NCI-H2029 treated with DMSO at 0.1 percent for 48 hours (cell line): ENCODE data around the gene NKPD1.

Experiments
- DNase-seq: peaks from one replicate; lab custom pipeline; 2025; lab: John Stamatoyannopoulos, UW

NKPD1 gene

DNA sequence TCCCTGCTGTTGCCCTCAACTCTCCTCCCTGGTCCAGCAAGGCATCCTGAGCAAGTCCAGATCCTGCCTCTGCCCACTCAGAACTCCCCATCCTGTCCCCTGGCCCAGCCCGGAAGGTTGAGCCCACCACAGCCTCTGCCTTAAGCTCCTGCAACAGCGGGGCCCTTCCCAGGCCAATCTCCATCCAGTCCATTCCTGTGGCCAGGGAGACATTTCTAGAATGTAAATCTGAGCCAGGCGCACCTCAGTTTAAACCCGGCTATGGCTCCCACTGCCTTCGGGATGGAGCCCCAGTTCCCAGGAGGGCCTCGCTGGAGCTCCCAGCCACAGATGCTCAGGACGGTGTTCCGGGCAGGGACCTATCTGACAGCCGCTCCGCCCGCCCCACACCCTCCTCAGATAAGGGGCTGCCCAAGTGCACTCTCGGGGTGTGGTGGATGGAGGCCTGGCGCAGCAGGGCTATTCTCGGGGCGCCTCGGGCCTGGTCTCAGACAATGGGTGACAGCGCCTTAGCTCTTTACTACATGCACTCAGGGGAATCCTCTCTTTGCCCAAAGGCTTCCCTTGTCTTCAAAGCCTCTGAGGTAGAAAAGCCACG, 11.9 kb upstream of the NKPD1 start:
- no peak for DNase-seq

DNA sequence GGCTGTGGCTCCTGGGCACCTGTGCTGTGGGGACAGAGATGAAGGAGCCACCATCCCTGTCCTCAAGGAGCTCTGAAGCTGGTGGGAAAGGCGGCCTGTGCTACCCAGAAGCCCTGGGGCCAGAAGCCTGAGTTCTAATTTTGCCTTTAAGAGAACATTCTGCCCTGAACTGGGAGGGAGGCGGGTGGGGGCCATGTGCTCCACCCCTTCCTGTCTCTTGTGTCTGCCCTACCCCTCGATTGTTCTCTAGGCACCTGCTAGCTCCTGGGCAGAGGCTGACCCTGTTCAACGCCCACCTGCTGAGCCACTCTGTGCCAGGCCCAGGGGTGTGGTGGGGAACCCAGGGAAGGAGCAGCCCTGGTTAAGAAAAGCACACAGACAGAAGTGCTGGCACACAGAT, 11.4 kb upstream of the NKPD1 start:
- DNase-seq = no peak

DNA sequence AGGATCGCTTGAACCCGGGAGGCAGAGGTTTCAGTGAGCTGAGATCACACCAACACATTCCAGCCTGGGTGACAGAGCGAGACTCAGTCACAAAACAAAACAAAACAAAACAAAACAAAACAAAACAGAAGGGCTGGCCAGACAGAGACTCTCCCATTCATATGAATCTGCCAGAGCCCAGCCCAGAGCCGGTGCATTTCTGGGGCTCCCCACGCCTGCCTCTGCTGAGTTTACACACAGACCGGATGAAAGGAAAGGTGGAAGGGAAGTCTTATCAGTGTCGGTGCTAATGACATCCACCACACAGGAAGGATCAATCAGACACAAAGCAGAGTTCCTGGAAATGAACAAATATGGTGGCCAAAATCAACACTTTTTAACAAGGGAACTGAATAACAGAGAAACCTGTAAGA, 10.4 kb upstream of the NKPD1 start:
- no peak for DNase-seq

DNA sequence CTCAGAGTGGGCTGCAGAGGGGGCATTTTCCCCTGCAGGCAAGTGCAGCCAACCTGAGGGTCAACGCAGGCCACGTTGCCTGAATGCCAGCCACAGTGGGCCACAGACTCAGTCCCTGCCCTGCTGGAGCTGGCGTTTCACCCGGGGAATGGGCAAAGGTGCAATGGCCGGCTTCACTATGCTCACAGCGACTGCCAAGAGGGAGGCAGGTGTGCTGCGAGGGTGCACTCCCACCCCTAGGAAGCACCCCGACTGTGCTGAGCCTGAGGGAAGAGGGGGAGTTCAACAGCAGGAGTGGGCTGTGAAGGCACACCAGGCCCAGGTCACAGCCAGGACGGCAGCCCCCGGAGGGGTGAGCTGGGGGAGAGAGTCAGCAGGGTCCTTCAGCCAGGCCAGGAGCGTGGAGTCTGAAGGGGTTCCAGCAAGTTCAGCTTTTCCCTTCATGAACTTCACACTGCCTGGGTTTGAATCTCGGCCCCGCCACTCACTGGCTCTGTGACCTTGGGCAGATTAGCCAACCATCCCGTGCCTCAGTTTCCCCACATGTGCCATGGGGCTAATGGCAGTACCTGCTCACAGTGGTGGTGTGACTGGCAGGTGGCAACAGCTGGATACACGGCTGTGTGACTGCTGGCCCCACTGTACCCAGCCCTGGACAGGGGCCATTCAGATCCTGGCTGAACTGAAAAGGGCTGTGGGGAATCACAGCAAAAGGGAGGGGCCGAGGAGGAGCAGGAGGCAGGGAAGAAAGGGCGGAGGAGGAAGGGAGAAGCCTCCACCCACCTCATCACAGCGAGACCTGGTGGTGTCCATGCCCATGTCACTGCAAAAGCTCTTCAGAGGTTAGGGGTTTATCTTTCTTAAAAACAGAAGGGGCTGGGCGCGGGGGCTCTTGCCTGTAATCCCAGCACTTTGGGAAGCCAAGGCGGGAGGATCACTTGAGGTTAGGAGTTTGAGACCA, 9.6 kb upstream of the NKPD1 start:
- DNase-seq = no peak

DNA sequence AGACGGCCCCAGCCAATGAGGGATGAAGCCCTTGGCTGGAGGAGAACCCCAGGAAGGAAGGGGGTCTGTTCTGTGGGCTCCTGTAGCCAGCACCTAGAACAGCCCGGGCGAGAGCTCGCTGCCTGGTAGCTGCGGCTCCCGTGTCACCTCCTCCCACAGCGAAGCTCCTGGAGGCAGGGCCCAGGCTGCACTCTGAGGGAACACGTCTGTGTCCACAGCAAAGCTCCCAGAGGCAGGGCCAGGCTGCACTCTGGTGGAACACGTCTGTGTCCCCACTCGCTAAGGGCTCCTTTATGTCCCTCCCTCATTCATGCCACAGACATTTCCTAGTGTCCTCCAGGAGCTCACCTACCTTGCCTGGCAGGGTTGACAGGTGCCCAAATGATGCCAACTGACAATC, 8.8 kb upstream of the NKPD1 start:
- no peak for DNase-seq

DNA sequence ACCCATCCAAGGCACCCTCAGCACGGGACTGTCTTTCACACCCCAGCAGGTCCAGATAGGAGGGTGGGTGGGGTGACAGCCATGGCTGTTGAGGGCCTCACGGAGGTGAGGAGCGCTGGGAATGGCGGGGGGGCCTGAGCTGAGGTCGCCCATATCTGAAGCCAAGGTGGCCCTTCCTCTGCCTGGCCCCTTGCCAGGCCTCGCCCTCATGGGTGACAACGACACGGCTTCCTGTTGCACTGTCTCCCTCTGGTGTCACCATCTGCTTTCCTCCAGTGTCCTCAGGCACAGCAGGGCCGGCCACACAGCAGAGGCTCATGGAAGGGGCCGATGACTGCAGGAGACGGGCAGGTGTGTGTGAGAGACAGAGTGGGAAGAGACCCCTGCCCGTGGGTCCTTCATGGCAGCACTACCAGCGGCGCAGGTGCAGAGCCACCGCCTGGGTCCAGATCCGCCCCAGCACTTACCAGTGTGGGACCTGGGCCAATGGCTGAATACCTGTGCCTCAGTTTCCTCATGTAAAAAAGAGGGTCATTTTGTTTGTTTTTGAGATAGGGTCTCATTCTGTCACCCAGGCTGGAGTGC, 8.1 kb upstream of the NKPD1 start:
- DNase-seq = peak; percentile 3

DNA sequence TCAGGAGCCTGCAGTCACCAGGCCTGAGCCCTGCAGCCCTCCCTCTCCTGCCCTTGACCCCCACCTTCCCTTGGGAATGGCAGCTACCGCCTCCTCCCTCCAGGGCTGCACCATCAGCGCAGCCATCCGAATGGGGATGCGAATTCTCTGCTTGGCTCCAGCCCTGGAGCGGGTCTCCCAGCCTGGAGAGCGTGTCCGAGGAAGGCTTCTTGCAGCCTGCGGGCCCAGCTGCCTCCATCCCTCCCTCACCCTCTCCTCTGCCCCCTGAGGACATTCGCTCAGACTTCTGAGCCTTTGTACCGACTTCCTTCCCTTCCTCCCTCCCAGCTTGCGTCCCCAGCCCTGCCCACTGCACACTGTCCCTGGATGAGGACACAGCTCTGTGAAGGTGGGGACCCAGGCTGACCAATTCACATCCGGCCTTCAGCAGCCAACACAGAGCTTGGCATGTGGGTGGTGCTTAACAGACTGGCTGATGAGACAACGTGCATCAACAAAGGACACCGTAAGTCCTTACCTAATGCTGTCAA, 6.0 kb upstream of the NKPD1 start:
- no peak for DNase-seq

DNA sequence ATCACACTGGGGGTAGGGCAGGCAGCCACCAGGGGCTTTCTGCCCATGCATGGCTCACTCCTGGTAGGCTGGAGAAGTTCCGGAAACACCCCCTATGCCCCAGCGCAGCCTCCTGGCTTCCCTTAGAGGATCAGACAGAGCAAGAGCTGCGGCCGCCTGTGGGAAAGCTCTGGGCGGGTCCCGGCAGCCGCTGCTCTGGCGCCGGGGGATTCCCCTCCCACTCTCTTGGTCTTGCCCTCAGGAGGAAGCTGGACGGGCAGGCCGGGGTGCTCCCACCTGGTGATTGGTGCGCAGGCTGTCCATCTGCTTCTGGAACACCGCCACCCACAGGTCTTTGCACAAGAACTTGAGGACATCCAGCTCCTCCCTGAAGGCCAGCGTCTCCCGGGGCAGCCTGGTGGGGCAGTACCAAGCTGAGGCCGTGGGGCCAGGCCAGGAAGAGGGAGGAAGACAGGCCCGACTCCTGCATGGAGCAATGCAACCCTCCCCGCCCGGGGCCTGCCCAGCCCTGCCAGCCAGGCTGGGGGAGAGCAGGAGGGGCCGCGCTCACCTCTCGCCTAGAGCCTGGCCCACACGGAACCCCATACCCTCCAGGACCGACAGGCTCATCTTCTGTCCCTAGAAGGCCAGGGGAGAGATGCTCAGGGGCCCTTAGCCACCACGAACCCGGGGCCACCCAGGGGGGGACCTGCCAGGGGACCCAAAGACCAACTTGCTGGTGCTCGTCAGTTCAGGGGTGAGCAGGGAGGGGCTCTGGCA, 4.0 kb upstream of the NKPD1 start:
- DNase-seq = no peak

DNA sequence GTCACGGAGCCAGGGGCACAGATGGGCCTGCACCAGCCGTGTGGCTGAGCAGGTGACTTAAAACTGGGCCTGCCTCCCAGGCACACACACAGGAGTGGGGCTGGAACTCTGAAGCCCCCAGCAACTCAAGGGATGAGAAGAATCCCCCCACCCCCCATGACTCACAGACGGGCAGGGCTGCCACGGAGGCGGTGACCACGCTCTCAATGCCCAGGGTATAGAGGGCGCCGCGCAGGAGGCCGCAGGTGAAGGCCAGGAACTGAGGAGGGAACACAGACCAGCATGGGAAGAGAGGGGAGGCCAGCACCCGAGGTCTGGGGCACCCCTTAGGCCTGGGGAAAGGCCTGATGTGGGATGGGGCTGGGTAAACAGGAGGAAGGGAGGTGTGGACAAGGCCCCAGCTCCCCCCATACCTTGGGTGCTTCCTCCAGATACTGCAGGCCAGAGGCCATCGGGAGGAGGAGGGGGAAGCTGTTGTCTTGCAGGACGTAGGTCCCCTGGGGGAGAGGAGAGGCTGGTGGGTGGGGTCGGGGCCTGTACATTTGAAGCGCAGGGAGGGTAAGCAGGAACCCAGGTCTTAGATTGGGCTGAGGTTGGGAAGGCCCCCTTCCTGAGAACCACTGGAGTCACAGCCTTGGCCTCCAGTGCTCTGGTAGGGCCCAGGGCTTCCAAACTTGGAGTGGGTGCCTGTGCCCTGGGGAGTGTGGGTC, 3.1 kb upstream of the NKPD1 start:
- no peak for DNase-seq

DNA sequence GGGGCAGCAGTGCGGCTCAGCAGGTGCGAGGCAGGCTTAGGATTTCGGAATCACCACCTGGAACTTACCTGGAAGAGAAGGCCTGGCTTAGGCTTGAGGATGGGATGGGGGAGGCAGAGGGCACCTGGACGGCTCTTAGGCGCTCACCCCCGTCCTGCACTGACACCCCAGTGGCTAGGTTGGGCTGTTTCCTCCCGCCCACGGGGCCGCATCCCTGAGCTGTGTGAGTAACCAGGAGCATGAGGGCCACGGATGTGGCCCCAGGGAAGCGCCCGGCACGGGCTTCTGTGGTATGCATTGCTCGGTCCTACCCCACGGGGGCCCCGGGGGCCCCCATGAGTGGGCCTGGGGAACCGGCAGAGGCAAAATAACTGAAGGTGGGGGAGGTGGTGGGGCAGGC, 2.4 kb upstream of the NKPD1 start:
- DNase-seq = no peak

DNA sequence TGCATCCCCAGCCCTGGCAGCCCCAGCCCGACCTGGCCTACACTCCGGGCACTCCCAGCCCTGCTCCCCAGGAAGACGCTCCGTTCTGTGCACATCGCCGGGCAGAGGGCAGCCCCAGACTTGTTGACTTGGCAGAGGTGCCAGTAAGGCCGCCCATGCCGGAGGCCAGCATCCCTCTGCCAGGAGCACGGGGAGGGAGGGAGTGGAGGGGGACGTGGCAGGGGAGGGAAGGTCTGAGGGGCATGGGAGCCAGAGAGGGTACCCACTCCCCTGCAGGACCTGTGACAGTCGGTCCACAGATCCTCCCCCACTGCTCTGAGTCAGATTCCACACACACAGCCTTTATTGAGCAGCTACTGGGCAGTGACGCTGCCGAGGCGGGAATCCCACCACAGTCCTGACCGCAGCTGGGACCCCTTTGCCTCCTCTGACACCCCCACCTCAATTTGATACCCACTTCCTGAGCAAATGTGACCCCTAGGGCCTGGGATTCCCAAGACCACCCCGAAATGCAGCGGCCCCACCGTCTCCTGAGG, 1.9 kb upstream of the NKPD1 start:
- peak; percentile 14 for DNase-seq

DNA sequence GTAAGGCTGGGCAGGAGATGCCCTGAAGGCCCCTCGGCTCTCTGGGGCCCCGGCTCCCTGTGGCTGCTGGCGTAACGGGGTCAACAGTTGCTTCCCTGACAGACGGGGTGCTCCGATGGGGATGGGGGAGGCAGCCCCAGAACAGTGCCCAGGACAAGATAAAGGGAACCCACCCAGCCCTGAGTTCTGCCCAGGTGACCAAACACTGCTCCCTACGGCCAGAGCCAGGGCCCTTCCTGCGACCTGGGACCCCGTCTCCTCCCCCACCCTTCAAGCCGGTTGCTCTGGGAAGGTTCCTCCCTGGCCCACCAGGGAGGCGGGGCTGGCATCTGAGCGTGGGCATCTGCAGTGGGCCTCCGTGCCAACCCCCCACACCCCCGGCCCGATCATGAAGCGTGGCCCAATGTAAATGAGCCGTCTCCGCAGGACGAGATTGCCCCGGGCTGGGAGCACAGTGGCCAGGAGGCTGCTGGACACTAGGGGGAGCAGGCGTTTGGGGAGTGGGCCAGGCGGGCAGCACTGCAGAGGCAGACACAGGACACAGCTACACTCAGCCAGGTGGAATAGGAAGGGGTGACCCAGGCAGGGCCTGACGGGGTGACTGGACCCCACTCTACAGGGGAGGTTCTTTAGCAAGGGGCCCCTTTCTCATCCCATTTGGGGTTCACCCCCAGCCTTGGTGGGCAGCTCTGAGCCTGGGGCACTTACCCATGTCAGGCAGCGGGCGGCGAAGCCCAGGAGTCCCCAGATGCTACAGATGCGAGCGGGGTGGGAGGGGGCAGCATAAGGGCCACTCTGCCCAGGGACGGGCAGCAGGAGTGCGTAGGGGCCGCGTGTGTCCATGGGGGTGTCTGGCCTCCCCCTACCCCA, 1.2 kb upstream of the NKPD1 start:
- DNase-seq = no peak

DNA sequence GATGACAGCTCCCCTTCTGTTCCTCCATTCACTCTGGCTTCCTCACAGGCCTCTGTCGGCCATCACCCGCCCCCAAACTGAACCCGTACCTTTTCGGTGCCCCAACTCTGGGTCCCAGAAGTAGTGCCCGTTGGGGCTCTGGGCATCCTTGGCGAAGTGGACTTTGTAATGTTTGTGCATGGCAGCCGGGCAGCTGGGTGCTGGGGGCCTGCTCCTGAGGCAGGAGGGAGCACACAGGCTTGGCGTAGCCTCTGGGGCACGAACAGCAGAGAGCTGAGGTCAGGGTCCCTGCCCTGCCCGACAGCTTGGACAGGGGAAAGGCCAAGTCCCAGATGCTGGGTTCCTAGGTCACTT, 834 bp downstream of the NKPD1 start:
- no peak for DNase-seq

DNA sequence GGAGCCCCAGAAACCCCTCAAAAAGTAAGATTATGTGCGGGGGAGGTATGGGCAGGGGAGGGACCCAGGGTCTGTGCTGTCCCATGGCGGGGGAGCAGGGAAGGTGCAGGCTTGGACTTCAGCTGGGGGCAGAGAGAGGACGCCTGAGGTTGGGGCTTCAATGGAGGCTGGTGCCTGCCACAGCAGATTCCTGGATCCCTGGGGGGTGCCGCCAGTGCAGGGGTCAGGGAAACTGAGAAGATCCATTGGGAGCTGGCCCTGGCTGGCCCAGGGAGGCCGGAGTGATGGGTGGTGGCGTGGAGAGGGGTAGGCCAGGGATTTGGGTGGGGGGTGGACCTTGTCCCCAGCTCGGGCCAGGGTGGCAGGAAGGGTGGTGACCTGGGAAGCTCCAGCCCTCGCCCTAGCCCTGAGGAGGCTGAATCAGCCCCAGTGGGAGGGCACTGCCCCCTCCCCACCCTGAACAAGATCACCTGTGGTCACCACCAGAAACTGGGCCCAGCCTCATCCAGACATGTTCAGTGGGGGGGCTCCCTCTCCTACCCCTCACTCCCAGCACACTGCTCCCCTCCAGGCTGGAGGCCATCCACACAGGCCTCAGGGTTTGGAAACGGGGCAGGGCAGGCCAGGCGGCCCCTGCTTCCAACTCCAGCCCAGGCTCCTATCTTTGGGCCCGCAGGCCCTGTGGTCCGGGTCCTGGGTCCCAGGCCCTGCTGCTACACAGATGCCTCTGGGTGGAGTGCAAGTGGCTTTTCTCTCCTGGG, 1.4 kb downstream of the NKPD1 start:
- no peak for DNase-seq

DNA sequence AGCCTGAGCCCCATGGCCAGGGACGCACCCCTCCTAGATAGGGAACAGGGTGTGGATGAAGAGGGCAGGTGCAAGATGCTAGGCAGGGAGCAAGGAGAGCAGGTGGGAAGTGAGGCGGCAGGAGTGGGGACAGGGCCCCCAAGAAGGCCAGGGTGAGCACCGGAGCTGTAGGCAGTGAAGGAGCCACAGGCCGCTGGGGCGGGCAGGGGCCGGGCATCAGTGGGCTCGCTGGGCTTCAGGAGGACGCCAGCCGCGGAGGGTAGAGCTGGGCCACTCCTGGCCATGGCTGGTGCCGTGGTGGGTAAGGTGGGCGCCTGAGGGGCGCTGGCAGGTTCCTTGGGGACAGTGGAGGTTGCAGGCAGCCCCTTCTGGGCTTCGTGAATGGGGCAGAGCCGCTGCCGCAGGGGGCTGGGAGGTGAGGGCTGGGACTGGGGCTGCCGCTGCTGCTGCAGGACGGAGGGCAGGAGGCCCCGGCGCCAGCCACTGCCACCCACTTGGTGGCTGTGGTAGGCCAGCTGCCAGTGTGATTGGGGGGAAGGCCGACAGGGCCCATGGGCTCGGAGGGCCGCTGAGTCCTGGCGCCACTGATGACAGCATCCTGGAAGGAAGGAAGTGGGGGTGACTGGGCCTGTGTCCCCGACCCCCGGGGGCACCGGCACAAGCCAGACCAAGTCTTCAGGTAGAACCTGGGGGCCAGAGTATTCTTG, 2.1 kb downstream of the NKPD1 start:
- DNase-seq = no peak

DNA sequence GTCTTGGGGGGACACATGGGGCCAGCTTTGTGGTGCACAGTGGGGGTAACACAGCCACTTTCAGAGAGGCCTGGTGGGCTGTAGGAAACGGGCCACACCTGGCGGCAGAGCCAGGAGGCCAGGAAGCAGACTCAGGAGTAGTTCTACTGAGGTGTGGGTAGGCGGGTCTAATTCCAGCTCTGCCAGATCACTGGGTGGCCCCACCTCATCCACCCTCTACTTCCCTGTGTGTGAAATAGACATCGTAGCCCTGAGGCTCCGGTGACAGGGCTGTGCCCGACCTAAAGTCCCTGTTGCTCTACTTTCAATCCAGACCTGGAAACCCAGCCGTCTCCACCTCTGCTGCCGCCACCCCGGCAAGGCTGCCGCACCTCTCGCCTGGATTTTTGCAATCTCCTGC, 4.0 kb downstream of the NKPD1 start:
- no peak for DNase-seq

DNA sequence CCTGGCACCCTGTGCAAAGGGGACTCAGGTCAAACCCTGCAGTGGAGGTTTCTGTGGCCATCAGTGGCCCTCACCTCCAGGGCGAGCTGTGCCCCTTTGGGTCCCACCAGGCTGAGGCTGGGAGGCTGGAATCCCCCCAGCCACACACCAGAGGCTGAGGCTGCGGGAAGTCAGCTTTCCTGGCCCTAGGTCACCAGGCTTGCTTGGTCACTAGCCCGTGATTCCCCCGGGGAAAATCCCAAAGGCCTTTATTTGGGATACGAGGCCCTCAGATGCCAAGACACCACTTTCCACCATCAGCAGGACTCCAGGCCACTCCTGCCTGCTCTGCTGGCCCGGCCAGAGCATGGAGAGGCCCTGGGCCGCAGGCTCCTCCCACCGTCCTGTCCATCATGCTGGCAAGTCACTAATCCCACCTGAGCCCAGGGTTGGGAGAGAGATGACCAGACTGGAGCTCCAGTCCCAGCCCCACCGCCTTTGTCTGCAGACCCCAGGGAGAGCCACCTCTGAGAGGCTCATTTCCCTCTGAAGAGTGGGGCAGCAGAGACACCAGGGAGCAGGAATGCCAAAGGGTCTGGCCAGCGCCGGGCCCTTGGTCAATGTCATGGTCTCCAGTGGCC, 4.7 kb downstream of the NKPD1 start:
- no peak for DNase-seq

DNA sequence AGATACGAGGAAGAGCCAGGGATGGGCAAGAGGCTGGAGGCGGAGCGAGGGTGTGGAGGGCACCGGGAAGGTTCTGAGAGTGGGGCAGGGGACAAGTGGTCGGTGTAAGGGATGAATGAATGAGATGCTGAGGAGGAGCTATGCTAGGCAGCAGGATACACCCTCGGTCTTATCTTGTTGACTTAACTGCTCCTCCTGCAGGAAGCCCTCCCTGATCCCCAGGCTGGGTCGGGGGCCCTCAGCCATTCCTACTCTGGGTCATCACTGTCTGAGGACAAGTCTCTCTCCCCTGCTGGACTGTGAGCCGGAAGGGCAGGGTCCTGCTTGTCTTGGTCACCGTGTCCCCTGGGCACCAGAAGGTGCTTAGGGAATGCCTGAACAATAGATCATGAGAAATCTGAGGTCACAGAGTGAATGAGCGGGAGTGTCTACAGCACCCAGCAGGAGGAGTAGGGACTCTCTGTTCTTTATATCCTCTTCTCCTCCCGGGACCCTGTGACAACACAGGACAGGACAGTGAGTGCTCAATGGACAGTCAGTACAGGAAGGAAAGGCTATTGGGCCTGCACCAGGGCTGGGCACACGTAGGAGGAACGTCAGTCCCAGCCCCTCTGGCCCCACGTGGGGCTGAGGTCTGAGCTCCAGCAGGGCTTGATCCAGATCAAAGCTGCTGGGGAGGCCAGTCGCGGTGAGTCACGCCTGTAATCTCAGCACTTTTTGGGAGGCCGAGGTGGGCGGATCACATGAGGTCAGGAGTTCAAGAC, 6.5 kb downstream of the NKPD1 start:
- DNase-seq = no peak
